Testis (tissue), 3 donors: ENCODE data around the gene SMURF2. TPM values are rescaled to one million over a fixed set of nuclear protein-coding genes. Genes with fewer than 3 reads are reported as not detected.
"Not testable (repeated sequence)": the region's sequence is repeated elsewhere in the genome, so short reads cannot be mapped to it uniquely, and the experiment has no call there.

Experiments used
- DNase-seq: peaks from one replicate; pipeline ENCODE4 v3.0.0-alpha.2; 2019
- H3K27ac ChIP-seq, 2 donors: fragments of 200-600 bp; sonication (generic); one replicate each; pipeline ENCODE4 v1.5.1; 2019
- H3K27me3 ChIP-seq: fragments of 200-600 bp; sonication (generic); one replicate; pipeline ENCODE4 v1.5.1; 2019
- H3K36me3 ChIP-seq: fragments of 200-600 bp; sonication (generic); one replicate; pipeline ENCODE4 v1.5.1; 2017; ENCODE audit warnings: low read depth; ENCODE audit errors: missing control alignments
- H3K4me1 ChIP-seq: fragments of 200-600 bp; sonication (generic); one replicate; pipeline ENCODE4 v1.5.1; 2019
- H3K4me3 ChIP-seq, 2 donors: fragments of 200-600 bp; sonication (generic); one replicate each; pipeline ENCODE4 v1.5.1; 2017 to 2019
- H3K9me3 ChIP-seq: fragments of 200-600 bp; sonication (generic); one replicate; pipeline ENCODE4 v1.5.1; 2017
- CTCF ChIP-seq, 3 experiments: fragments of 450-650 bp in 2 of 3; fragments of 200-600 bp in 1 of 3; sonication (generic) in 1 of 3; IDR thresholded peaks; one replicate each; pipeline ENCODE4 v1.5.1; 2016 to 2019; ENCODE audit warnings: antibody characterized with exemption in 3 of 3, mild to moderate bottlenecking in 2 of 3, moderate library complexity in 1 of 3
- POLR2A ChIP-seq: fragments of 450-650 bp; IDR thresholded peaks from one replicate; pipeline ENCODE4 v1.6.1; 2017; ENCODE audit warnings: antibody characterized with exemption, mild to moderate bottlenecking, moderate library complexity
- WGBS, 2 donors: methylation state at CpG; one replicate each; pipeline ENCODE4 v1.1.5; 2018; 5-methylcytosine and 5-hydroxymethylcytosine counted together
- intact Hi-C: fragments of 100-400 bp; cut with DNase I; formaldehyde crosslinking; loops from one replicate; pipeline ENCODE4 v1.15.1; 2023; ENCODE audit warnings: low total_unique reads
- polyA plus RNA-seq: library from polyadenylated mRNA; stranded (reverse); fragments of 350-450 nt; fragmentation: Illumina TruSeq; extraction: RNeasy Lipid Tissue Mini Kit (QIAGEN cat#74804); gene quantifications from one replicate; pipeline ENCODE4 v1.2.3, GENCODE V29; 2014; ENCODE audit warnings: low read depth, low replicate concordance; ENCODE audit not compliant: insufficient read depth
- total RNA-seq, 2 donors: library from RNA; depleted of rRNA; stranded (reverse); fragments of >200 nt; gene quantifications; one replicate each; pipeline ENCODE4 v1.2.3, GENCODE V29; 2016

Gene SMURF2
- total and polyA plus RNA-seq, 3 donors from 2014 or later: 28.9 to 50.0 (median 32.2) TPM

GRCh38 chr17:64608571-64608981, 53.5 kb downstream of the SMURF2 start:
- Histone ChIP-seq H3K27ac (no peak overlapping the region), H3K9me3 (no peaks in the 10 kb centered on the region), H3K4me3 (no peak overlapping the region), H3K4me1 (peaks cover 6% of the 10 kb centered on the region), H3K36me3 (no peaks in the 10 kb centered on the region), H3K27me3 (no peaks in the 10 kb centered on the region)
- WGBS, 2 donors: 80 to 83% methylated on average over 2 of the region's 2 CpGs
- intact Hi-C loops: no loop called here
- no peak for TF ChIP-seq POLR2A
- TF ChIP-seq CTCF (IDR thresholded peaks at IDR 0.05): no peak
- DNase-seq: no peak

GRCh38 chr17:64607862-64608565, 54.1 kb downstream of the SMURF2 start:
- Histone ChIP-seq H3K27me3 (no peaks in the 10 kb centered on the region), H3K9me3 (no peaks in the 10 kb centered on the region), H3K36me3 (no peaks in the 10 kb centered on the region), H3K4me3 (no peak overlapping the region), H3K4me1 (peaks cover 6% of the 10 kb centered on the region), H3K27ac (no peak overlapping the region)
- intact Hi-C loops: no loop called here
- DNase-seq: no peak
- TF ChIP-seq CTCF (IDR thresholded peaks at IDR 0.05) (no peak), POLR2A (no peak)
- WGBS, 2 donors: 98% methylated on average over 2 of the region's 2 CpGs

- not testable (repeated sequence) for H3K9me3 ChIP-seq
Observed at GRCh38 chr17:64604532-64604931, 57.6 kb downstream of the SMURF2 start.

GRCh38 chr17:64603987-64604386, 58.1 kb downstream of the SMURF2 start:
- DNase-seq: no peak
- Histone ChIP-seq H3K36me3 (no peaks in the 10 kb centered on the region), H3K4me1 (peaks cover 3% of the 10 kb centered on the region), H3K27ac (no peak overlapping the region), H3K4me3 (no peak overlapping the region), H3K9me3 (no peaks in the 10 kb centered on the region), H3K27me3 (no peaks in the 10 kb centered on the region)
- intact Hi-C loops: no loop called here
- 82 to 85% methylated on average over 1 of the region's 1 CpG for WGBS, 2 donors
- TF ChIP-seq POLR2A (no peak), CTCF (IDR thresholded peaks at IDR 0.05) (no peak)

More at GRCh38 chr17:64604532-64604931, 57.6 kb downstream of the SMURF2 start:
- WGBS, 2 donors: 65 to 76% methylated on average over 12 of the region's 12 CpGs
- H3K4me1 ChIP-seq, H3K36me3 ChIP-seq, H3K27me3 ChIP-seq, DNase-seq, H3K27ac ChIP-seq, intact Hi-C loops, H3K4me3 ChIP-seq: not testable (repeated sequence)

- H3K27me3 ChIP-seq: no peaks in the 10 kb centered on the region
- H3K4me3 ChIP-seq: no peak overlapping the region
- H3K36me3 ChIP-seq: no peaks in the 10 kb centered on the region
- intact Hi-C loops: no loop called here
- no peaks in the 10 kb centered on the region for H3K9me3 ChIP-seq
- H3K4me1 ChIP-seq: peaks cover 3% of the 10 kb centered on the region
- TF ChIP-seq CTCF (IDR thresholded peaks at IDR 0.05): no peak
- TF ChIP-seq POLR2A: no peak
- WGBS, 2 donors: 86 to 87% methylated on average over 1 of the region's 1 CpG
- no peak for DNase-seq
- H3K27ac ChIP-seq: no peak overlapping the region
Observed at GRCh38 chr17:64599827-64600226, 62.3 kb downstream of the SMURF2 start.
